Adipose tissue (tissue), 3 donors: ENCODE results near the gene IFI6. TPM values are rescaled to one million over a fixed set of nuclear protein-coding genes. Genes with fewer than 3 reads are reported as not detected.
"Not testable (repeated sequence)": the region's sequence is repeated elsewhere in the genome, so short reads cannot be mapped to it uniquely, and the experiment has no call there.

Source experiments
- H3K27ac ChIP-seq: one replicate; pipeline ENCODE4 v1.5.1; 2013; ENCODE audit warnings: low read depth, low read length
- WGBS, 3 donors: extraction: QIAGEN DNeasy Blood & Tissue Kit; methylation state at CpG; one replicate each; pipeline ENCODE4 v1.1.7; 2013; 5-methylcytosine and 5-hydroxymethylcytosine counted together
- polyA plus RNA-seq, 3 donors: library from polyadenylated mRNA; stranded (reverse); fragments of 200-250 nt; gene quantifications; one replicate each; pipeline ENCODE4 v1.2.3, GENCODE V29; 2013
- donor health status: healthy with polysubstance abuse.
- donor health status: Bipolar disorder and iron deficiency.
- donor health status: healthy.

The IFI6 gene
- polyA plus RNA-seq, result 100 to 1,000 TPM in 1 of 3 donors, 10 to 100 TPM in 2; 46.7 to 115 (median 52.2) TPM

DNA sequence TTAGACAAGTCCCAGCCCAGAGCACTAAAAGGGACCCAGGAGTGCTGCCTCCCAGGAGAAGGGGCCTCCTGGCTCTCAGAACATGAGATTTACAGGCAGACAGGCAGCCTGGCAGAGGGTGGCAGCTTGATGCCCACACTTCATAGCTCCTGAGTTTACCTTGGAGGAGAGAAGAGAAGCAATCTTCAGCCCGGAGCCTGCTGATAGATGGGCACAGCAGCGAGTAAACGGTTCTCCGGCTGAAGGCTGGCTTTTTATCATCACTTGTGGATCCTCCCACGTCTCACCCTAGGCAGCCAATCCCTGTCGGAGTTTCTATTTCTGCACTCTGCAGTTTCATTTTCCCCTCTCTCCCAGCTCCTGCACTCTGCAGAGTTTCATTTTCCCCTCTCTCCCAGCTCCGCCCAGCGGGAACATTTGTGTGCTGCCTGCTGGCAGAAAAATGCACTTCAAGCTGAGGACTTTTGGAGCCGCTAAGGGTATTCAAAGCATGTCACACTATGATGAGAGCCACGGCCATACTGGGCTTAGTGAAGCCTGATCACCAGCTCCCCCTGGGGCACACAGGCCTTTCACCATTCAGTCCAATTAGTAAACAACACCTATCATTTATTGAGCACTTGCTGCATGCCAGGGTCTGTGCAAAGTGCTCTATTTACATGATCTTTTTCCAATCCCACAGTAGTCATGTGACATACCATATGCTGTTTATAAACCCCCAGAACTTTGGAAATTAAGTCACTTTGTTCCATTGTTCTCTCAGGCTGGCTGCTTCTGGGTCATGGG, at the start of gene IFI6:
Gene IFI6 (minus strand): TSS at position 229 of the 786 bp plus-strand sequence. CDS start 2,878 bp downstream, outside the sequence.
- WGBS, 3 donors, result 0 to 1% (median 1%) methylated on average over 10 of the region's 10 CpGs
- no peak within 1 kb of the TSS for H3K27ac ChIP-seq

DNA sequence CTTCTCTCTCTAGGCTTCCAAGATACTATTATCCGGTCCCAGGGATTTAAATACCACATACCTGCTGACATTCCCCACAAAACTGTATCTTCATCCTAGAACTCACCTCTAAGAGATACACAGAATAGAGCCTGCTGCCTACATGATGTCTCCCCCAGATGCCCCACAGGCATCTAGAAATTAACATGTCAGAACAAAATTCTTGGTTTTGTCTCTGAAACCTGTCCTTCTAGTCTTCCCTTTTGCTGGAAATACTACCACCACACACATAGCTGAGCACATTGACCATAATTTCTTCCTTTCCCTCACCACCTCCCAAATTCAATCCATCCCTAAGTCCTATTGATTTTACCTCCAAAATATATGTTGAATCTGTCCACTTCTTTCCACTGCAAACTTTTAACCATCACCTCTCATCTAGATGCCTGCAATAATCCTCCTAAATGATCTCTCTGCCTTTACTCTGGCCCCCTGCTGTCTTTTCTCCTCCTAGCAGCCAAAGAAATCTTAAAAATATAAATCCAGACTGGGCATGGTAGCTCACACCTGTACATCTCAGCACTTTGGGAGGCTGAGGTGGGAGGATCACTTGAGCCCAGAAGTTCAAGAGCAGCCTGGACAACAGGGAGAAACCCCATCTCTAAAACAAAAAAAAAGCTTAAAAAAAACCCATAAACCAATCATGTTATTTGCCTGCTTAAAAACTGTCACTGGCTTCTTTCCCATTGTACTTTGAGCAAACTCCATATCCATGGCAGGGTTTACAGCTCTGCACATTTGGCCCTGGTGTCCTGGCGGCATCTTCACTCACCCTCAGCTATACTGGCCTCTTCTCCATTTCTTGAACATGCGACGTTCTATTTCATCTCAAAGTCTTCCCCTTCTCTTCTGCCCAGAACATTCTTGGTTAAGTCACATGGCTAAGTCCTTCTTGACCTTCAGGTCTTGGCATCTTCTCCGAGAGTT, 47.6 kb upstream of the IFI6 start:
- WGBS, 3 donors, result 60 to 66% (median 63%) methylated on average over 5 of the region's 5 CpGs

DNA sequence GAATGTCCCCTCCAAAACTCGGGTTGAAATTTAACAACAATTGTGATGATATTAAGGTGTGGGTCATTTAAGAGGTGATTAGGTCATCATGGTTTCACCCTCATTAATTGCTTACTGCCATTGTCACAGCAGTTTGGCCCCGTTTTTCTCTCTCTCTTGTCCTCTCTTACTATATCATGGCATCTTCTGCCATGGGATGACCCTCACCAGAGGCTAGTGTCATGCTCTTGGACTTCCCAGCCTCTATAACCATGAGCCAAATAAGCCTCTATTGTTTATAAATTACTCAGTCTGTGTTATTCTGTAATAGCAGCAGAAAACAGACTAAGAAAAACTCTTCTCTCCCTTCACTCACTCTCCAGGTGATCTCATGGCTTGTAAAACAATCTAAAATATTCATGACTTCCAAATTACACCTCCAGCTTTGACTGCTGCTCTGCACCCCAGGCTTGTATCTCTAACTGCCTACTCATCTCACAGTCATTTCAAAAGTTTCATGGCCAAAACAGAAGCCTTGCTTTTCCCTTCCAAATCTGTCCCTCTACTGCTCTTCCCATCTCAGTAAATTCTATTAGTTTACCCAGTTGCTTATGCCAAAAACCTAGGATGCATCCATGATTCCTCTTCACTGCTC, 44.4 kb upstream of the IFI6 start:
- H3K27ac ChIP-seq, result no peak overlapping the region
- WGBS, 3 donors, result 65 to 75% (median 73%) methylated on average over 2 of the region's 2 CpGs

More for the DNA sequence above, 47.6 kb upstream of the IFI6 start:
- H3K27ac ChIP-seq, result no peak overlapping the region

DNA sequence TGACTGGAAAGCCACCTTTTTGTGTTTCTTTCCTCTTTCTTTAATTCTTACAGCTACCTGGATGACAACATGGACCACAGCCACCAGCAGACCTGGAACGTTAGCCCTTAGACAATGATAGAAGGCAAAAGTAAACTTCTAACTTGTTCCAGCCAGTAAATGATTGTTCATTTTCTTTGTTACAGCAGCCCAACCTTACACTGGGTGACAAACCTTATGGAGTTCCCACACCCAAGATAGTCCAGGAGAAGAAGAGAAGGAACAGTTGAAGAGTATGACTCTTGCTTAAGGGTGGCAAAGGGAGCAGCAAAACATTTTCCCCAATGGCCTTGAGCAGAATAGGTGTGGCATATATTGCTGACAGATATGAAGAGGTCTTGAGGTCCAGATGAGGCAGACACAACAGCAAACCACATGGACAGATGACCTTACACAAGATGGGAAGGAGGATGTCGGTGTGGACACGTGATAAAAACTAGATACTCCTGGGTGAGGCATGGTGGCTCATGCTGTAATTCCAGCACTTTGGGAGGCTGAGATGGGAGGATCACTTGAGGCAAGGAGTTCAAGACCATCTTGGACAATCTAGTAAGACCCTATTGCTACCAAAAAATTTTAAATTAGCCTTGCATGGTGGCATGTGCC, 42.0 kb upstream of the IFI6 start:
- WGBS, 3 donors, result 70 to 75% (median 74%) methylated on average over 3 of the region's 3 CpGs
- no peak overlapping the region for H3K27ac ChIP-seq

DNA sequence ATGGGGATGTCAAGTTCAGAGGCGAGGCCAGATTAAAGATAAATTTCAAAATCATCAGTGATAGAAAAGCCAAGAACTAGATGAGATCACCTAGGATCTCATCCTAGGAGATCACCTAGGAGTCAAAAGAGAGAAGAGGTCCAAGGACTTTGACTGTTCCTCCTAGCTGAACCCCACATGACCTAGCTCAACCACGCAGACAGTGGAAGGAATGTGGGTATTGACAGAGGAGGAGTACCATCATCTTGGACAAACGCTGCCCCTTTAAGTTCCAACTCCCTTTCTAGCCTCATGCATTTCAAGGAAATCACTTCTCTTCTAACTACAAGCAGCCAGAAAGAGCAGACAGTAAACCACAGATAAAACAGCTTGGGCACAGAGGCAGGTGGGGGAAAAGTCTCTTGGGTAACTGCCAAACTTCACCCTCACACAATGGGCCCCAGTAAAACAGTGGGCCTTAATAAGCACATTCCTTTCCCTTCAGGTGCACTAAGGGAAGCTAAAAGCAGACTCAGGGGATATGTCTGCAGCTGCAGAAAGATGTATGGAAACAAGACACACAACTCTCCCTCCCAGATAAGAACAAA, 41.2 kb upstream of the IFI6 start:
- WGBS, 3 donors, result 45 to 54% (median 52%) methylated on average over 3 of the region's 3 CpGs
- no peak overlapping the region for H3K27ac ChIP-seq

DNA sequence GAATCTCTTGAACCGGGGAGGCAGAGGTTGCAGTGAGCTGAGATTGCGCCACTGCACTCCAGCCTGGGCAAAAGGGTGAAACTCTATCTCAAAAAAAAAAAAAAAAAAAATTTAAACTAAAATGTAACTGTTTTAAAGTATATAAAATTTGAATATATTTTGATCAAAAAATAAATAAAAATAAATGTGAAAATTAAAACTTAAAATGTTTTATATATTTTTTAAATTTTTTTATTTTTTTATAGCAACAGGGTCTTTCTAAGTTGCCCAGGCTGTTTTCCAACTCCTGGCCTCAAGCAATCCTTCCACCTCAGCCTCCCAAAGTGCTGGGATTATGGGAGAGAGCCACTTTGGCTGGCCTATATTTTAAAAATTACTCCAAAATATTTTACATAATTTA, 38.6 kb upstream of the IFI6 start:
- no peak overlapping the region for H3K27ac ChIP-seq
- 96 to 100% (median 100%) methylated on average over 2 of the region's 2 CpGs for WGBS, 3 donors

DNA sequence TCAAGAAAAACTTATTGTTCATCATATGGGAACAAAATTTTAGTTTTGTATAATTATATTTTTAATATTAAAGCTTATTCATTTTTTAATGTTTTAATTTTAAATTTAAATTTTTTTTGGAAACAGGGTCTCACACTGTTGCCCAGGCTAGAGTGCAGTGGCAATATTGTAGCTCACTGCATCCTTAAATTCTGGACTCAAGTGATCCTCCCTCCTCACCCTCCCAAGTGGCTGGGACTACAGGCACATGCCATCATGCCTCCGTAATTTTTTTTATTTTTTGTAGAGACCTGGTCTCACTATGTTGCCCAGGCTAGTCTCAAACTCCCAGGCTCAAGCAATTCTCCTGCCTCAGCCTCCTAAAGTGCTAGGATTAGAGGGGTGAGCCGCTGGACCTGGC, 33.6 kb upstream of the IFI6 start:
- no peak overlapping the region for H3K27ac ChIP-seq
- WGBS, 3 donors, result 68 to 75% (median 72%) methylated on average over 2 of the region's 2 CpGs

GRCh38 chr1:27704958-27705357, 33.0 kb upstream of the IFI6 start:
- H3K27ac ChIP-seq, result no peak overlapping the region
- WGBS, 3 donors, result 80 to 86% (median 82%) methylated on average over 4 of the region's 4 CpGs

DNA sequence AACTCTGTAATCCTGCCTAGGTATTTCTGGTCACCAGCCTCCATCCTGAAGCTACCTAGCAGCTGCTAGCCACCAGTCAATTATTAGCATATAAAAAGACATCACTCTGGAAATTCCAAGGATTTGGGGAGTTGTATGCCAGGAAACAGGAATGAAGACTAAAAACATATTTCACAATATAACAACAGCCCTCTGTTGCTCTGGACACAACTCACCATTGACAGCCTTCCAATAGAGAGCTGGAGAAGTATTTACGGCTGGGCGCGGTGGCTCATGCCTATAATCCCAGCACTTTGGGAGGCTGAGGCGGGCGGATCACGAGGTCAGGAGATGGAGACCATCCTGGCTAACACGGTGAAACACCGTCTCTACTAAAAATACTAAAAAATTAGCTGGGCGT, 24.8 kb upstream of the IFI6 start:
- WGBS, 3 donors, result 78 to 84% (median 82%) methylated on average over 9 of the region's 9 CpGs
- not testable (repeated sequence) for H3K27ac ChIP-seq

DNA sequence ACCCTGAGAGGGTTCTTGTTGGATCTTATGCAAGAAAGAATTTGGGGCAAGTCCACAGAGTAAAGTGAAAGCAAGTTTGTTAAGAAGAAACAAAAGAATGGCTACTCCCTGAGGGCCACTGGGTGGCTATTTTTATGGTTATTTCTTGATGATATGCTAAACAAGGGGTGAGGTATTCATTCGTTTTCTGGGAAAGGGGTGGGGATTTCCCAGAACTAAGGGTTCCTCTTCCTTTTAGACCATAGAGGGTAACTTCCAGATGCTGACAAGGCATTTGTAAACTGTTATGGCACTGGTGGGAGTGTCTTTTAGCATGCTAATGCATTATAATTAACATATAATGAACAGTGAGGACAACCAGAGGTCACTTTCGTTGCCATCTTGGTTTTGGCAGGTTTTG, 18.2 kb upstream of the IFI6 start:
- no peak overlapping the region for H3K27ac ChIP-seq
- 52 to 59% (median 58%) methylated on average over 2 of the region's 2 CpGs for WGBS, 3 donors

DNA sequence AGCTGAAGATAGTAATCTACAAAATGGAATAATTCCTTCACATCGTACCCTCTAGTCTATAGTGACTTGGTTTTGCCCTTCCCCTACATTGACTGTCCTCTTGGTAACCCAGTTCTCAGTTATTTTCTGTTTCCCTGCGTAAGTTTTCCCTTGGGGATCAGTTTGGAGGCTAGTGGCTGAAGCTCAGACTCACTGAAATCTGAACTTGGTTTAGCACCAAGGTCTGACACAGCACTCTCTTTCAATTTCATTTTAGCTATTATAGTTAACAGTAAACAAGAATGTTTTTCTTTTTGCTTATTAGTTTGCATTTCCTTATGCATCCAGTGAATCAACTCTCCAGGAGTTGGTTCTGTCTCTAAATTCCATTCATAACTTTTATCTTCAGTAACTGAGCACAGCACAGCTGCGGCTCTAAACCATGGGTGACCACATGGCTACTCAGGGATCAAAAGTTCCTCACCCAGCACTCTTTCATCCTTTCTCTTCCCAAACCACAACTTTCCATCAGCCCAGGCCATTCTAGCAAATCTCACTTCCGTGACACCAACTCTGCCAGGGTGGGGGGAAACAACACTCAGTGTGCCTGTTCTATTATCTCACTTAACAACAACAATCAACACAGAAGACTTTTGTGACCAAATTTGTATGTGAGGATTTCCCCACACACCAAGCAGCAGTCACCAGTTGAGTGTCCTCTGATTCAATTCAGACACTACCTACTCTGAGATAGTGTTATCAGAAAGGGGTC, 17.6 kb upstream of the IFI6 start:
- WGBS, 3 donors, result 56 to 69% (median 56%) methylated on average over 4 of the region's 4 CpGs
- H3K27ac ChIP-seq, result no peak overlapping the region

- 90 to 97% (median 95%) methylated on average over 5 of the region's 5 CpGs for WGBS, 3 donors
- no peak overlapping the region for H3K27ac ChIP-seq
Observed at GRCh38 chr1:27687906-27688305, 15.9 kb upstream of the IFI6 start.

DNA sequence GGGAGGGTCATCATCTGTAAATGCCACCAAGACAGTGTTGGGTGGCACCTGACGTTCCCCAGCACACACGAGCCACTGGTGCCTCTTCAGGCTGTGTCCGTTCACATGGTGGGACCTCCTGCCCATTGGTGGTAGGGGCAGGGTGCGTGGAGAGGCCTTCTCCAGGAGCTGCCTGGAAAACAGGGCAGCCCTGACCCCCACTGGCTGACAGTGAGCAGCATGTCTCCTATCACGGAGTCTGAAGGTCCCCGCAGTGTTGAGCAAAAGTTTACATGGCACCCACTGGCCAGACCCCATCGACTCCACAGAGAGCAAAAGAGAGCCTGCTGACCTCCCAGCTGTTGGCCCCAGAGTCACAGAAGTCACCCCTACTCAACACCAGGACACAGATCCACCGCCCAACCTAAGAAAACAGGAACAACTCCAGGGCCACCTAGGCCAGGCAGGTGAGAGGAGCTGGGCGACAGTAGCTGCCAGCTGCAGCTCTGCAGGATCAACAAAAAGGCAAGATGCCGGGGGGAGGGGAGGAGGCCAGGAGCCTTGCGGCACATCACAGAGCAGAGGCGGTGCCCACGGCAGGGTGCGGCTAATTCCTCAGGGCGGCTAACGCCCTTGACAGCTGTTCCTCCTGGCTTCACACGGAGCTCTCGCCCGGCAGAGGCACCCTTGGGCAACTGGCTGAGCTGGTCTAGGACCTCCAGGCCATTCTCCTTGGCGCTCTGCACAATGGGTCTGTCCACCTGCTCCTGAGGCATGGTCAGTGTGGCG, 14.4 kb upstream of the IFI6 start:
- 76 to 83% (median 80%) methylated on average over 20 to 21 of the region's 21 CpGs for WGBS, 3 donors
- no peak overlapping the region for H3K27ac ChIP-seq

GRCh38 chr1:27684176-27684575, 12.2 kb upstream of the IFI6 start:
- H3K27ac ChIP-seq, result no peak overlapping the region
- WGBS, 3 donors, result 91 to 98% (median 93%) methylated on average over 2 of the region's 2 CpGs

DNA sequence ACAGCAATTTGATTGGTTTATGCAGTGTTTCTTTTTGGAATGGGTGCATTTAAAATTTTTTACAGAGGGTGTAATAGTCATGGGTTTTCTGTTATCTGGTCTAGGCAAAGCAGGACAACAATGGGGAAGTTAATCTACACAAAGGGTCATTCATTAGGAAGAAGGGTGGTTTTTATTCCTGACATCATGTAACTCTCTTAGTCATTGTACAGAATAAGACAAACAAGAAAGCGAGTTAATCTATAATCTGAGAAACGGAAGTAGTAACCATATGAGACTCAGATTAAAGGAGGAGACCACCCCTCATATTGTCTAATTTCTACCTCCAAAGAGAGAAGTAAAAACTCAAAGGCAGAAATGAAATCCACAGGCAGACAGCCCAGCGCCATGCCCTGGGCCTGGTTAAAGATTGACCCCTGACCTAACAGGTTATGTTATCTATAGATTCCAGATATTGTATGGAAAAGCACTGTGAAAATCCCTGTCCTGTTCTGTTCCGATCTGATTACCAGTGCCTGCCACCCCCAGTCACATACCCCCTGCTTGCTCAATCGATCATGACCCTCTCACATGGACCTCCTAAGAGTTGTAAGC, 10.5 kb upstream of the IFI6 start:
- 57 to 95% (median 81%) methylated on average over 5 of the region's 5 CpGs for WGBS, 3 donors
- no peak overlapping the region for H3K27ac ChIP-seq

GRCh38 chr1:27681580-27681979, 9.6 kb upstream of the IFI6 start:
- WGBS, 3 donors, result 96 to 100% (median 98%) methylated on average over 4 of the region's 4 CpGs
- H3K27ac ChIP-seq, result not testable (repeated sequence)
